Measurements from ENCODE around the gene MRTFA.

The MRTFA gene

DNA sequence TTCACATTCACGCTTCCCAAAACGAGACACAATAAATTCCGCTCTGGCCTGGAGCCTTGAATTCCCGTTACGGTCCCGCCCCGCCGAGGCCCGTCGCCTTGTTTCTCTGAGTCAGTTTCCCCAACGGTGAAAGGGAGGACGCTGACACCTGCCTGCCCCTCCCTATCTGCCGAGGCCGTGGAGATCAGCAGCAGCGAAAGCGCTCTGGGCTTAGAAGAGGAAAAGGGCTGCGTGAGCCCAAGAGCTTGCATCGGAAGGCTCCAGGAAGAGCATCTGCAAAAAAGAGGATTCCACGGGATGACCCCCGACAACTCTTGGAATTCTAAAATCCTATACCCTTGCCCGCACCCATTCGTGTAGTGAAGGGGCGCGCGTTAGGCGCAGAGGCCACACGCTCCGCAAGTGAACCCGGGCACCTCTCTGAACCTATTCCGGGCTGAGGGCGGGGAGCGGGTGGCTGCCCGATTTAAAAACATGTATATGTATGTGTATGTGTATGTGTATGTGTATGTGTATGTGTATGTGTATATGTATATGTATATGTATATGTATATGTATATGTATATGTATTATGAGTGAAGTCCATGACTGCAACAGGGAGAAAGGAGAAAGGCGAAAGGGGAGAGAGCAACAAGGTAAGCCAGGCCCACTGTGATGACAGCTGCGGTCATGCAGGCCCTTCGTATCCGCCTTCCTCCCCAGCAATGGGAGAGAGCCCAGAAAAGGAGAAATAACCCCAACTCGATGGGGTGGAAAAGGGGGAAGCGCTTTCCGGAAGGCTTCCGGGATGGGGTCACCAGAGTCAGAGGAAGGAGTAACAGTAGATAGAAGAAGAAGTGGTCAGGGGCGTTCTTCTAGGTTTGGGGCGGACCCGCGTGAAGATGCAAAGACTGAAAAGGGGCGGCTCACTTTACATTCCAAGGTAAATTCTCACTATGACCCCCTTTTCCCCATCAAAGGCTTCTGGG is 948 bp upstream of the MRTFA start:
- no peak for DNase-seq (ENCODE audit: low spot score)
- in situ Hi-C loops (cut with MboI; ENCODE audit: low pct_unique_long_range_greater_than_20kb, low sequenced_read_pairs, unreplicated experiment), result no loop called here
- TF ChIP-seq, protein P1, sequence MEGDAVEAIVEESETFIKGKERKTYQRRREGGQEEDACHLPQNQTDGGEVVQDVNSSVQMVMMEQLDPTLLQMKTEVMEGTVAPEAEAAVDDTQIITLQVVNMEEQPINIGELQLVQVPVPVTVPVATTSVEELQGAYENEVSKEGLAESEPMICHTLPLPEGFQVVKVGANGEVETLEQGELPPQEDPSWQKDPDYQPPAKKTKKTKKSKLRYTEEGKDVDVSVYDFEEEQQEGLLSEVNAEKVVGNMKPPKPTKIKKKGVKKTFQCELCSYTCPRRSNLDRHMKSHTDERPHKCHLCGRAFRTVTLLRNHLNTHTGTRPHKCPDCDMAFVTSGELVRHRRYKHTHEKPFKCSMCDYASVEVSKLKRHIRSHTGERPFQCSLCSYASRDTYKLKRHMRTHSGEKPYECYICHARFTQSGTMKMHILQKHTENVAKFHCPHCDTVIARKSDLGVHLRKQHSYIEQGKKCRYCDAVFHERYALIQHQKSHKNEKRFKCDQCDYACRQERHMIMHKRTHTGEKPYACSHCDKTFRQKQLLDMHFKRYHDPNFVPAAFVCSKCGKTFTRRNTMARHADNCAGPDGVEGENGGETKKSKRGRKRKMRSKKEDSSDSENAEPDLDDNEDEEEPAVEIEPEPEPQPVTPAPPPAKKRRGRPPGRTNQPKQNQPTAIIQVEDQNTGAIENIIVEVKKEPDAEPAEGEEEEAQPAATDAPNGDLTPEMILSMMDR (IDR thresholded peaks at IDR 0.05; ENCODE audit: extremely low read depth, insufficient read depth, missing control alignments), result no peak

DNA sequence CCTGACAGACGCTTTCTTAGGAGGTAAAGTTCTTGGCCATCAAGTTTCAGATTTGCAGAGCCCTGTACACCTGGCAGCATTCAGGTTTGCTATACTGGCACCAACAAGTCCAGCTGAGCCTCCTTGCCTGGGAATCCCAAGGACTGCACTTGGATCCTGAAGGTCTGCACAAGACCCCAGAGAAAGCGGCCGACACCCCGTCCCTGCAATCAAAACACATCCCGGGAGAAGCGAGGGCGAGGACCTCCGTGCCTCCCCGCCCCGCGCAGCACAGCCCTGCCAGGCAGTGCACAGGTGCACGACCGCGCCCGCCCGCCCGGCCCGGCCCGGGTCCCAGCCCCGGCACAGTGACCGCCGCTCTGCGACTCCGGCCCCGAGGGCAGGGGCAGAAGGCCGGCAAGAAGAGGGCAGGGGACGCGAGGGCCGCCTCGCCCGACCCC is 559 bp downstream of the MRTFA start:
- DNase-seq (ENCODE audit: low spot score), result no peak
- in situ Hi-C loops (cut with MboI; ENCODE audit: low pct_unique_long_range_greater_than_20kb, low sequenced_read_pairs, unreplicated experiment), result no loop called here
- TF ChIP-seq, protein P1 (IDR thresholded peaks at IDR 0.05; ENCODE audit: extremely low read depth, insufficient read depth, missing control alignments), result no peak

DNA sequence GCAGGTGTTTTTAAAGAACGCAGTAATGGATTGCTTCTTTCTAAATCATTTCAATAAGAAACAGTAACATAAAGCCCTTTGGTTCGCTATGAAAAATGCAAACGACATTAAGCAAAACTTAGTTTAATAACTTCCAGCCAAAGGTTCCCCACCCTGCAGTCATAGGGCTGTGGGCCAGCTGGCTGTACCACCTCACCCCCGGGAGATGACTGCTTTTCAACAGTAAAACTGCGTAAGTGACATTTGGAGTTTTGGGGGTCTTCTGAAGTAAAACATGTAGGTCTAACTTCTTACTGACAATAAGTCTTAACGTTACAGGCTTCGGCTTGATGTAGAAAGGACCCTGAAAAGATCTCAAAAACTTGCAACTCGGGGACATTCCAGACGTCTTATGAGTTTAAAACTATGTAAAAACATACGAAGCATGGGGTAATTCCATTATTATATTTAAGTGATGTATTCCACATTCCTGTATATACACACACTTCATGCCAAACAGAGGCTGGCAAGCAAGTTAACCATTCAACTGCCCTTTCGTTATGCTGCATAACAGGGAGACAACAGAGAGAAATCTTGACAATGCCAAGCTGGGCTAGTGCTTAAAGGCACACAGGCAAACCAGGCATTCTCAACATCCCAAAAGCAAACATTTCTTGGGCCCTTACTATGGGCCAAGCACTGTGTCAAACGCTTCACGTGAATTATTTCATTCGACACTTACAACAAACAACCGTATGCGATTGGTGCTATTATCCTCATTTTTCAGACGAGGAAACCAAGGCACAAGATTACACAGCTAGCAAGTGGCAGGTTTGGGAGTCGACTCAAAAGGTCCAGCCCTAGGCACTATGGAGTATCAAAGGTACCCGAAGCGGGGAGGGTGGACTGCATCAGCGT is 1.2 kb downstream of the MRTFA start:
- in situ Hi-C loops (cut with MboI; ENCODE audit: low pct_unique_long_range_greater_than_20kb, low sequenced_read_pairs, unreplicated experiment), result no loop called here
- TF ChIP-seq, protein P1 (IDR thresholded peaks at IDR 0.05; ENCODE audit: extremely low read depth, insufficient read depth, missing control alignments), result no peak
- DNase-seq (ENCODE audit: low spot score), result no peak

DNA sequence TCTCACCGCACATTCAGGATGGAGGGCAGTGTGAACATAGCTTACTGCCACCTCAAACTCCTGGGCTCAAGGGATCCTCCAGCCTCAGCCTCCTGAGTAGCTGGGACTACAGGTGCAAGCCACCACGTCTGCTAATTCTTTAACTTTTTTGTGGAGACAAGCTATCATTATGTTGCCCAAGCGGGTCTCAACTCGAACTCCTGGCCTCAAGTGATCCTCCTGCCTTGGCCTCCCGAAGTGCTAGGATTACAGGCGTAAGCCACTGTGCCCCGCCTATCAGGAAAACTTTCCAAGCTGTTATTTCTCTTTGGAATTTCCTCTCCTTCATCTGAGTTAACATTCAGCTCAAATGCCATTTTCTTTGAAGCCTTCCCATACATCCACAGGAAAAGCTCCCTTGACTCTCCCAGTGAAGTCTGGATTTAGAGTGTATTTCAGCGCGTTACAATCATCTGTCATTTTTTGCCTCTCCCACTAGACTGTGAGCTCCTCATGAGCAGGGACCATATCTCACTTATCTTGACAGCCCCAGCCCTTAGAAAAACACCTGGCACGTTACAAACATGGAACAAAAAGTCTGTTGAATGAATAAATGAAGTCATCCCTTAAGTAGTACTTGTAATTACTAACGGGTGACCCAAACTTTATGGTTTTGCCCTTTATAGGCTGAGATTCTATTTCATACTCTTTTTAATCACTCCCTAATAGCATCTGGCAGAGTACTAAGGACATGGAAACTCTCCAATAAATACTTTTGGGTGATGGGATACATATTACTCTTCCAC is 2.2 kb downstream of the MRTFA start:
- DNase-seq (ENCODE audit: low spot score), result no peak
- in situ Hi-C loops (cut with MboI; ENCODE audit: low pct_unique_long_range_greater_than_20kb, low sequenced_read_pairs, unreplicated experiment), result no loop called here
- TF ChIP-seq, protein P1 (IDR thresholded peaks at IDR 0.05; ENCODE audit: extremely low read depth, insufficient read depth, missing control alignments), result no peak

DNA sequence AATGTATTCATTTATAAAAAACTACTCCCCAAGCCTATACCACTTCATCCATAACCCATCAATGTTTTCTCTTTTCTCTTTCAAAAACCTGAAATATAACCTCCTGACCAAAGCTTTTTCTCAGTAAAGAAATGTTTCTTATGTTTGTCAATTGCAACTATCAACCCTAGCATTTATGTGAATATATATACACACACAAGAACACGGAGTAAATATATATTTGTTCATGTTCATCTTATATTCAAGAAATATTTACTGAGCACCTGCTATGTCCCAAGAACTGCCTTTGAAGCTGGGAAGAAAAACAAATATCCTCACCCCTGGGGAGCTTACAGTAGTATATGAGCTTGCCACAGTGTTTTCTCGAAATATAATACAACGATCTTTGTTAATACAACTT is 3.5 kb downstream of the MRTFA start:
- no peak for DNase-seq (ENCODE audit: low spot score)
- TF ChIP-seq, protein P1 (IDR thresholded peaks at IDR 0.05; ENCODE audit: extremely low read depth, insufficient read depth, missing control alignments), result no peak
- in situ Hi-C loops (cut with MboI; ENCODE audit: low pct_unique_long_range_greater_than_20kb, low sequenced_read_pairs, unreplicated experiment), result no loop called here

DNA sequence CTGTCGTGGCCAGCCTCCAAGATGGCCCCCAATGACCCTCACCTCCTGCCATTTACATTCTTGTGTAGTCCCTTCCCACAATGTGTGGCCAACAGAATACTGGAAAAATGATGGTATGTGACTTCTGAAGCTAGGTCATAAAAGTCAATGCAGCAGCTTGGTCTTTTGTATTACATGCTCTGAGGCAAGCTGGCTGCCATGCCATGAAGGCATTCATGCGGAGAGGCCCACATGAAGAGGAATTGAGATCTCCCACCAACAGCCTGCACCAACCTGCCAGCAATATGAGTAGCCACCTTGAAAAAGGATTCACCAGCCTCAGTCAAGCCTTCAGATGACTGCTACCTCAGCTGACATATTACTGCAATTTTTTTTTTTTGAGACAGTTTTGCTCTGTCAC is 4.6 kb downstream of the MRTFA start:
- TF ChIP-seq, protein P1 (IDR thresholded peaks at IDR 0.05; ENCODE audit: extremely low read depth, insufficient read depth, missing control alignments), result no peak
- in situ Hi-C loops (cut with MboI; ENCODE audit: low pct_unique_long_range_greater_than_20kb, low sequenced_read_pairs, unreplicated experiment), result no loop called here
- no peak for DNase-seq (ENCODE audit: low spot score)
